Measurements from ENCODE around the gene C19orf85. TPM values are rescaled to one million over a fixed set of nuclear protein-coding genes. Genes with fewer than 3 reads are reported as not detected.

The C19orf85 gene
- polyA plus RNA-seq, 12 donors = not detected

- DNase-seq = no peak
Observed at GRCh38 chr19:55489711-55490477, 25.3 kb upstream of the C19orf85 start.

- no peak for DNase-seq
Observed at GRCh38 chr19:55488986-55489710, 24.6 kb upstream of the C19orf85 start.

- DNase-seq = peak; percentile 74
Observed at GRCh38 chr19:55487924-55488687, 23.6 kb upstream of the C19orf85 start, which contains the start of gene SSC5D. SSC5D (plus strand) TSS chr19:55488436; CDS start chr19:55488590, 154 bp downstream.

- peak; percentile 96 for DNase-seq
Observed at GRCh38 chr19:55486971-55487923, 22.7 kb upstream of the C19orf85 start.

GRCh38 chr19:55486043-55486970 lies 21.8 kb upstream of the C19orf85 start:
- no peak for DNase-seq

- no peak for DNase-seq
Observed at GRCh38 chr19:55485439-55486011, 21.0 kb upstream of the C19orf85 start.

GRCh38 chr19:55484593-55485438 lies 20.3 kb upstream of the C19orf85 start, which contains the start of gene NAT14:
NAT14 (plus strand) TSS chr19:55485188; CDS start chr19:55485709, 521 bp downstream.
- DNase-seq = peak; percentile 80

GRCh38 chr19:55483706-55484592 lies 19.4 kb upstream of the C19orf85 start:
- no peak for DNase-seq

GRCh38 chr19:55482967-55483705 lies 18.6 kb upstream of the C19orf85 start:
- DNase-seq = no peak

- DNase-seq = no peak
Observed at GRCh38 chr19:55482156-55482961, 17.8 kb upstream of the C19orf85 start.

- DNase-seq = no peak
Observed at GRCh38 chr19:55481794-55482155, 17.2 kb upstream of the C19orf85 start.

GRCh38 chr19:55481148-55481793 lies 16.7 kb upstream of the C19orf85 start:
- no peak for DNase-seq

GRCh38 chr19:55479451-55480230 lies 15.1 kb upstream of the C19orf85 start:
- DNase-seq = no peak

GRCh38 chr19:55479045-55479444 lies 14.5 kb upstream of the C19orf85 start:
- no peak for DNase-seq

Data from muscle of arm (tissue), 12 donors.